KMS-11 (cell line): Measurements from ENCODE around the gene APOBEC3H.

Experiments used
- H2AFZ ChIP-seq: fragments of 200-600 bp; sonication (generic); 2 replicates; pipeline ENCODE4 v1.6.1; 2016; ENCODE audit warnings: antibody characterized with exemption, mixed run types, low read depth
- H3K27ac ChIP-seq: fragments of 200-600 bp; sonication (generic); 2 replicates; pipeline ENCODE4 v1.6.1; 2016; ENCODE audit warnings: mild to moderate bottlenecking, mixed run types
- H3K27me3 ChIP-seq: fragments of 200-600 bp; sonication (generic); 2 replicates; pipeline ENCODE4 v1.6.1; 2017; ENCODE audit warnings: mild to moderate bottlenecking, low read depth, mixed run types, moderate library complexity; ENCODE audit not compliant: insufficient read depth
- H3K36me3 ChIP-seq: fragments of 200-600 bp; sonication (generic); 2 replicates; pipeline ENCODE4 v1.6.1; 2017; ENCODE audit warnings: mild to moderate bottlenecking, mixed run types; ENCODE audit not compliant: insufficient read depth
- H3K4me1 ChIP-seq: fragments of 200-600 bp; sonication (generic); 2 replicates; pipeline ENCODE4 v1.6.1; 2016; ENCODE audit warnings: mild to moderate bottlenecking, low read depth, mixed run types; ENCODE audit not compliant: poor library complexity, severe bottlenecking
- H3K4me2 ChIP-seq: fragments of 200-600 bp; sonication (generic); 2 replicates; pipeline ENCODE4 v1.7.0; 2016; ENCODE audit warnings: mild to moderate bottlenecking, mixed run types
- H3K4me3 ChIP-seq: fragments of 200-600 bp; sonication (generic); IDR thresholded peaks from 2 replicates; pipeline ENCODE4 v1.6.1; 2017; ENCODE audit warnings: low read depth, low read length, mixed read lengths; ENCODE audit not compliant: insufficient read depth
- H3K79me2 ChIP-seq: fragments of 200-600 bp; sonication (generic); 2 replicates; pipeline ENCODE4 v1.6.1; 2016; ENCODE audit warnings: low read depth, mixed run types; ENCODE audit not compliant: insufficient read depth
- H3K9ac ChIP-seq: fragments of 200-600 bp; sonication (generic); 2 replicates; pipeline ENCODE4 v1.6.1; 2016; ENCODE audit warnings: mild to moderate bottlenecking, mixed run types
- H4K20me1 ChIP-seq: fragments of 200-600 bp; sonication (generic); 2 replicates; pipeline ENCODE4 v1.6.1; 2016; ENCODE audit warnings: mild to moderate bottlenecking, mixed run types; ENCODE audit not compliant: insufficient read depth
- TF ChIP-seq, protein P1 (sequence below): fragments of 200-600 bp; sonication (generic); conservative IDR thresholded peaks from 2 replicates; pipeline ENCODE4 v1.6.1; 2017; ENCODE audit warnings: low read depth, mild to moderate bottlenecking, antibody characterized with exemption, low read length, moderate library complexity, mixed read lengths

The APOBEC3H gene

GRCh38 chr22:39115570-39115969, 18.5 kb downstream of the APOBEC3H start:
- Histone ChIP-seq H3K36me3 (no peaks in the 10 kb centered on the region), H3K27ac (no peak overlapping the region), H3K4me3 (no peak overlapping the region), H4K20me1 (no peaks in the 10 kb centered on the region), H3K27me3 (no peaks in the 10 kb centered on the region), H3K4me2 (no peak overlapping the region), H3K9ac (no peak overlapping the region), H3K4me1 (peaks cover 9% of the 10 kb centered on the region), H3K79me2 (no peaks in the 10 kb centered on the region), H2AFZ (no peak overlapping the region)
- TF ChIP-seq, protein P1, sequence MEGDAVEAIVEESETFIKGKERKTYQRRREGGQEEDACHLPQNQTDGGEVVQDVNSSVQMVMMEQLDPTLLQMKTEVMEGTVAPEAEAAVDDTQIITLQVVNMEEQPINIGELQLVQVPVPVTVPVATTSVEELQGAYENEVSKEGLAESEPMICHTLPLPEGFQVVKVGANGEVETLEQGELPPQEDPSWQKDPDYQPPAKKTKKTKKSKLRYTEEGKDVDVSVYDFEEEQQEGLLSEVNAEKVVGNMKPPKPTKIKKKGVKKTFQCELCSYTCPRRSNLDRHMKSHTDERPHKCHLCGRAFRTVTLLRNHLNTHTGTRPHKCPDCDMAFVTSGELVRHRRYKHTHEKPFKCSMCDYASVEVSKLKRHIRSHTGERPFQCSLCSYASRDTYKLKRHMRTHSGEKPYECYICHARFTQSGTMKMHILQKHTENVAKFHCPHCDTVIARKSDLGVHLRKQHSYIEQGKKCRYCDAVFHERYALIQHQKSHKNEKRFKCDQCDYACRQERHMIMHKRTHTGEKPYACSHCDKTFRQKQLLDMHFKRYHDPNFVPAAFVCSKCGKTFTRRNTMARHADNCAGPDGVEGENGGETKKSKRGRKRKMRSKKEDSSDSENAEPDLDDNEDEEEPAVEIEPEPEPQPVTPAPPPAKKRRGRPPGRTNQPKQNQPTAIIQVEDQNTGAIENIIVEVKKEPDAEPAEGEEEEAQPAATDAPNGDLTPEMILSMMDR = no peak

DNA sequence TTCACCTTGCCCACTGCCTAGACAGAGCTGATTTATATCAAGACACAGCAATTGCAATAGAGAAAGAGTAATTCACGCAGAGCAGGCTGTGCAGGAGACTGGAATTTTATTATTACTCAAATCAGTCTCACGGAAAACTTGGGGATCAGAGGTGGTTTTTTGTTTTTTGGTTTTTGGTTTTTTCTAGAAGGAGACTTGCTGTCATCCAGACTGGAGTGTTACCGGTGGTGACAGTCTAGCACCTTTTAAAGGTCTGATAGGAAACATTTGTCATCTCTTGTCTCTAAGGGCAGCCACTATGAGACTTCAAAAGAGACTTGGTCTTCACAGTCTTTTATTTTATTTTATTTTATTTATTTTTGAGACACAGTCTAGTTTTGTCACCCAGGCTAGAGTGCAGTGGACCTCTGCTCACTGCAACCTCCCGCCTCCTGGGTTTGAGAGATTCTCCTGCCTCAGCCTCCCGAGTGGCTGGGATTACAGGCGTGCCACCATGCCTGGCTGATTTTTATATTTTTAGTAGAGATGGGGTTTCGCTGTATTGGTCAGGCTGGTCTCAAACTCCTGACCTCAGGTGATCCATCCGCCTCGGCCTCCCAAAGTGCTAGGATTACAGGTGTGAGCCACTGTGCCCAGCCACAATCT, 19.1 kb downstream of the APOBEC3H start:
- H3K79me2 ChIP-seq = no peaks in the 10 kb centered on the region
- H4K20me1 ChIP-seq = no peaks in the 10 kb centered on the region
- H3K27ac ChIP-seq = no peak overlapping the region
- no peak overlapping the region for H3K4me3 ChIP-seq
- H3K36me3 ChIP-seq = no peaks in the 10 kb centered on the region
- no peak overlapping the region for H2AFZ ChIP-seq
- TF ChIP-seq, protein P1 = no peak
- no peak overlapping the region for H3K4me2 ChIP-seq
- peaks cover 9% of the 10 kb centered on the region for H3K4me1 ChIP-seq
- H3K27me3 ChIP-seq = no peaks in the 10 kb centered on the region
- no peak overlapping the region for H3K9ac ChIP-seq

- H3K27ac ChIP-seq = no peak overlapping the region
- H3K9ac ChIP-seq = no peak overlapping the region
- no peaks in the 10 kb centered on the region for H3K79me2 ChIP-seq
- H3K4me3 ChIP-seq = no peak overlapping the region
- TF ChIP-seq, protein P1 = peak; percentile 59
- no peaks in the 10 kb centered on the region for H3K36me3 ChIP-seq
- H3K4me2 ChIP-seq = no peak overlapping the region
- H3K27me3 ChIP-seq = no peaks in the 10 kb centered on the region
- H2AFZ ChIP-seq = no peak overlapping the region
- peaks cover 17% of the 10 kb centered on the region for H3K4me1 ChIP-seq
- no peaks in the 10 kb centered on the region for H4K20me1 ChIP-seq
Observed at GRCh38 chr22:39117585-39118191, 20.6 kb downstream of the APOBEC3H start.

DNA sequence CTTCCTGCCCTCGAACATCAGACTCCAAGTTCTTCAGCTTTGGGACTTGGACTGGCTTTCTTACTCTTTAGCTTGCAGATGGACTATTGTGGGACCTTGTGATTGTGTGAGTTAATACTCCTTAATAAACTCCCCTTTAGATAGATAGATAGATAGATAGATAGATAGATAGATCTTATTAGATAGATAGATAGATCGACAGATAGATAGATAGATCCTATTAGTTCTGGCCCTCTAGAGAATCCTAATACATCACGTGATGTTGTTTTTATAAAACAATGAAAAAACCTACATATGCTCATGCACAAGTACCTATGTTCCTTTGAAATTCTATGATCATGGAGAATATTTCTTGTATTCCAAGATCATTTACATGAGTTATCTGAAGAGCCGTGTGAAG, 23.9 kb downstream of the APOBEC3H start:
- Histone ChIP-seq H3K9ac (no peak overlapping the region), H4K20me1 (no peaks in the 10 kb centered on the region), H3K4me2 (no peak overlapping the region), H3K36me3 (no peaks in the 10 kb centered on the region), H2AFZ (no peak overlapping the region), H3K79me2 (no peaks in the 10 kb centered on the region), H3K27ac (no peak overlapping the region), H3K27me3 (no peaks in the 10 kb centered on the region), H3K4me1 (peaks cover 8% of the 10 kb centered on the region), H3K4me3 (no peak overlapping the region)
- TF ChIP-seq, protein P1 = no peak
